LNCaP clone FGC (cell line): ENCODE measurements around the gene CYP3A7.
A peak's percentile ranks its signal among the peaks of the same experiment; 100 is the strongest.

ENCODE experiments used
- DNase-seq: peaks from one replicate; pipeline ENCODE4 v3.0.0-alpha.2; 2011; ENCODE audit warnings: low read depth
- H3K4me3 ChIP-seq: 2 replicates; pipeline ENCODE4 v1.5.1; 2011; ENCODE audit warnings: mild to moderate bottlenecking, low read depth, low read length, control low read depth
- TF ChIP-seq, protein P1 (sequence below): IDR thresholded peaks from 2 replicates; pipeline ENCODE4 v1.5.1; 2012; ENCODE audit warnings: mild to moderate bottlenecking; ENCODE audit not compliant: control insufficient read depth, insufficient read depth; ENCODE audit errors: extremely low read depth

CYP3A7 gene

DNA sequence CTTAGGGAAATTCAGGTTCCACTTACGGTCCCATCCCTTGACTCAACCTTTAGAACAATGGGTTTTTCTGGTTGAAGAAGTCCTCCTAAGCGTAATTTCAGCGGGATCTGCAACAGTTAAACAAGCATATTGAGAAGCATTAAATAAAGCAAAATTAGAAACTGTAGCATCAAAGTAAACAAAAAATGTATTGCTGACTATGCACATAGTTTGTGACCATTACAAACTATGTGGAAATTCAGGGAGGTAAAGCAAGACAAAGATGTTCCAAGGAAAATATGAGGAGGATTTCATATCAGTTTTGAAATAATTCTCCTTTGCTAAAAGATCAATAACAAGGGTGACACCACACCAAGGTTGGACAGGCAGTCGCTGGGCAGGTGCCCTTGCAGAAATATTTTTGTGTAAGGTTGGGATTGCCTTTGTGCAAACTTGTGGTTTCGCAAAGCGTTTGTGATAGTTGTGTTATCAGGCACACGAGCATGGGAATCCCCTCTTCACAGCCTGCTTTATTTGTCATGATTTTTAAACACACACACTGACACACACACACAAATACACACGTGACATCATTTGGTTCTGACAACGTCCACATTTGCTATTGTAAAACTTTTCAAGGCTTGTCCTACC is 49.8 kb downstream of the CYP3A7 start:
- no peak for DNase-seq
- TF ChIP-seq, protein P1, sequence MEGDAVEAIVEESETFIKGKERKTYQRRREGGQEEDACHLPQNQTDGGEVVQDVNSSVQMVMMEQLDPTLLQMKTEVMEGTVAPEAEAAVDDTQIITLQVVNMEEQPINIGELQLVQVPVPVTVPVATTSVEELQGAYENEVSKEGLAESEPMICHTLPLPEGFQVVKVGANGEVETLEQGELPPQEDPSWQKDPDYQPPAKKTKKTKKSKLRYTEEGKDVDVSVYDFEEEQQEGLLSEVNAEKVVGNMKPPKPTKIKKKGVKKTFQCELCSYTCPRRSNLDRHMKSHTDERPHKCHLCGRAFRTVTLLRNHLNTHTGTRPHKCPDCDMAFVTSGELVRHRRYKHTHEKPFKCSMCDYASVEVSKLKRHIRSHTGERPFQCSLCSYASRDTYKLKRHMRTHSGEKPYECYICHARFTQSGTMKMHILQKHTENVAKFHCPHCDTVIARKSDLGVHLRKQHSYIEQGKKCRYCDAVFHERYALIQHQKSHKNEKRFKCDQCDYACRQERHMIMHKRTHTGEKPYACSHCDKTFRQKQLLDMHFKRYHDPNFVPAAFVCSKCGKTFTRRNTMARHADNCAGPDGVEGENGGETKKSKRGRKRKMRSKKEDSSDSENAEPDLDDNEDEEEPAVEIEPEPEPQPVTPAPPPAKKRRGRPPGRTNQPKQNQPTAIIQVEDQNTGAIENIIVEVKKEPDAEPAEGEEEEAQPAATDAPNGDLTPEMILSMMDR = no peak

DNA sequence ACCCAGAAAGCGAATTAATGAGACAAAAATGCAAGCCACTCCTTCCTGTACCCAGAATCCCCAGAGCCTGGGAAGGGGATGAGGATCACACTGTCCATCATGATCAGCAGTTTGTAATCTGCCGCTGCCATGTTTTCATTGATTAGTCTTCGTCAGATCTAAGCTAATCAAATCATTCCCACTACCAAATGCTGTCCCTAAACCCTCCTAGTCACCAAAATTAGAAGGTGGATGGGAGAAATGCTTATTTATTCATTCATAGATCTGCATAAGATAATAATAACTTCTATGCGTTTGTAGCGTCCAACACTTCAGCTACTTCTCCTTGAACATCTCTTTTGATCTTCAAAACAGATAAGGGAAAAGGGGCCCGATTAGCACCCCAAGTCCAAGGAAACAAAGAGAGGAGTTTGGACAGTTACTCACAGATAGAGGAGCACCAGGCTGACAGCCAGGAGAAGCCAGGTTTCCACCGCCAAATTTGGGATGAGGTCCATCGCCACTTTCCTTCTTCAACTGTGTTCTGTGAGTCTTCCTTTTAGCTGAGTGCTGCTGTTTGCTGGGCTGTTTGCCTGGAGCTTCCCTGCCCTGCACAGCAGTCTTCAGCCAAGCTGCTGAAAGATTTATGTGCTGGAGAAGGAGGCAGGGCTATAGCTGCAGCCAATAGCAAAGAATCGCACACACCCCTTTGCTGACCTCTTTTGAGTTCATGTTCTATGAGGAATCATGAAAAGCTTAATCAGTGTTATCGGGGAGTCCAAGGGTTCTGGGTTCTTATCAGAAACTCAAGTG is 55.4 kb downstream of the CYP3A7 start, which contains the start of gene CYP3A5:
TSS of gene CYP3A5 (minus strand) at position 597 of the 792 bp plus-strand sequence. CDS start at position 497, 100 bp downstream.
- peak within 1 kb of the TSS; percentile 5; the same call in 1 of the 2 replicates for H3K4me3 ChIP-seq
- TF ChIP-seq, protein P1 = no peak
- DNase-seq = peak; percentile 76

More for the DNA sequence above, 49.8 kb downstream of the CYP3A7 start:
- H3K4me3 ChIP-seq = no peak overlapping the region

DNA sequence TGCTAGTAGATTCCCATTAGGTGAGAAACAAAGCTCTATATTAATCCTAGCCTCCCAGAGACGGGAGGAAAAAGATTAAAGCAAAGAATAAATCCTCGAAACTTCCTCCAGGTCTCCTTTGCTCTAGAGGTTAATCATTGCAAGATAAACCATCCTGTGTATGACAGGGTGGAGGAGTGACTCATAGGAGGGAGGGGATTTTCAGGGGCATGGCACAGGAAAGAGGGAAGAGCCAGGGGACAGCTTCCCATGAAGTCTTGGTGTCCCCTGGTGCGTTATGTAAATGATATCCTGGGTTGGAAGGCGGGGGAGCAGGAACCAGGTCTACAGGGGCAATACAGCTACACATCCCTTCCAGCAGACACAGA is 56.0 kb downstream of the CYP3A7 start:
- no peak for DNase-seq
- peak overlapping the region; percentile 5; the same call in 1 of the 2 replicates for H3K4me3 ChIP-seq
- TF ChIP-seq, protein P1 = no peak

DNA sequence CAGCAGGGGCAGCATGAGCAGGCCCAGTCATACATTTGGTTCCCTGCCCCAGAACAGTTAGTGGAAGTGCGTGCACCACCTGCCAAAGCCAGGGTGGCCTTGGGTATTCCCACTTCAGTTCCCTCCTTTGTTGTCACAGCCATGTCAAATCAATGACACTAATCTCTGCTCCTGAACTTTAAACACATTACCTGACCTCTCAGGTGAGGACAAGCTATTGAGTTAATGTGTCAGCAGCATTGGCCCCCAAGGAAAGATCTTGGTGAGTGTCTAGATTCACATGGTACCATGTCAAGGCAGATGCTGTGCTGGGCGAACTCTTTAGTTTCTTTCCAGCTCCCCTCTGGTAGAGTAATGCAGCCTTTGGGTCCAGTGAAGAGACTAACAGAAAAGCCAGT is 57.3 kb downstream of the CYP3A7 start:
- TF ChIP-seq, protein P1 = no peak
- DNase-seq = no peak
- H3K4me3 ChIP-seq = no peak overlapping the region

DNA sequence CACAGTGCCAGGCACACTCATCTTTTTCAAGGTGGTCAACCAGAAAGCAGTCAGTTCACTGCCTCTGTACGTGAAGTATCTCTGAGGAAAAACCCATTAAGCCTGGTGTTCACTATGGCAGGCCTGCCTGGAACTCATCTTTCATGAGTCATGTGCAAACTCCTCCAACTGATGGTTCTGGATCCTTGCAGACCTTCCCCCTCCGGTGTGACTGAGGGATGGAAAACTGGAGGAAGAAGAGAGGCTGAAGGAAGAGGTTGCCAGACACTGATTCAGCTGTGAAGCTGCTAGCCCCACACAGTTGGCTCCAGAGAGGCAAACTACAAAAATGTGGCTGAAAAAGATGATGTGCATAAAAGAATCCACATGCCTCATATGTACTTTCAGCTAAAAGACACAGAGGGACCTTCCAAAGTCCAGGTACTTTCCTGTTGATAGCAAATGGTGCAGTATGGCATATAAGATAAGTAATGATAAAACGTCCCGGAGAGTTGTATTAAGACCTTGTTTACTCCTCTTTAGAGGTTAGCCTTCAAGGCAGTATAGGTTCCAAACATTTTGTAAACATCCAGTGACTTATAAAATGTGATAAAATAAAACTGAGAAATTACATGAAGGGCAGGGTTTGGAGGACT is 57.9 kb downstream of the CYP3A7 start:
- no peak overlapping the region for H3K4me3 ChIP-seq
- TF ChIP-seq, protein P1 = no peak
- no peak for DNase-seq

DNA sequence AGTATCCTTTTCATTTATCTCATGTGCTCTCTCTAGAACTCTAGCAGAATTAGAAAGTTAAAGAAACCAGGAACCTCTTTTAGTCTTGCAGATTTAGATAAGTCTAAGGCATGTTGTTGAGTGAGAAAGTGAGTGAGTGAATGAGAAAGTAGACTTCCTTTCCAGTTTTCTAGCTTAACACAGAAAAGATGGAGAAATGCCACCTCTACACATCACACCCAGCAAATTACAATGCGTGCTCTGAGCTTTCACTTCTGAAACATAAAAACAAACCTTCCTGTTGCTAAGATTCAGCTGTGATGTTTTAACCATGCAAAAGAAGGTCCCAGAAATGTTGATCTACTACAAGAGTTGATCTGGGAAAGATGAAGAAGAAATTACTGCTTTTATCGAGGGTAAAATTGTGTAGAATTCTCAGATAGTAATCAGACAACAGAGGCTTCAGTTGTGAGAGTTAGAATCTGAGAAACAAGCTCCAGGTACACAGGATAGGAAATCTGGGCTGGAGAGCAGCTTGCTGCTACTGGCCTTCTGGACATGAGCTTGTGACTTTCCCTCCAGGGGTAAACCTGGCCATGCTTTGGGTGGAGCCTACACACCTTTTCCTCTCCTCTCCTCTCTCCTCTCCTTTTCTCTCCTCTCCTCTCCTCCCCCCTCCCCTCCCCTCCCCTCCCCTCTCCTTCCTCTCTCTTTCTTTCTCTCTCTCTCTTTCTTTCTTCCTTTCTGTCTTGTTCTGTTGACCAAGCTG is 59.8 kb downstream of the CYP3A7 start:
- TF ChIP-seq, protein P1 = no peak
- H3K4me3 ChIP-seq = no peak overlapping the region

More for the DNA sequence above, 59.8 kb downstream of the CYP3A7 start:
- no peak for DNase-seq
